GM18526 (cell line): ENCODE data around the gene HOXB5.

Source experiments
- POLR2A ChIP-seq: IDR thresholded peaks from 3 replicates; pipeline ENCODE4 v1.6.1; 2011; ENCODE audit not compliant: insufficient read length; ENCODE audit errors: extremely low read depth

HOXB5 gene

GRCh38 chr17:48562934-48563333 is 30.6 kb downstream of the HOXB5 start:
- TF ChIP-seq POLR2A = no peak

GRCh38 chr17:48561884-48562810 is 31.4 kb downstream of the HOXB5 start:
- peak; percentile 35 for TF ChIP-seq POLR2A

- no peak for TF ChIP-seq POLR2A
Observed at GRCh38 chr17:48559840-48560817, 33.5 kb downstream of the HOXB5 start.

- no peak for TF ChIP-seq POLR2A
Observed at GRCh38 chr17:48559122-48559839, 34.3 kb downstream of the HOXB5 start.

GRCh38 chr17:48558831-48559121 is 34.8 kb downstream of the HOXB5 start:
- no peak for TF ChIP-seq POLR2A

GRCh38 chr17:48558057-48558830 is 35.3 kb downstream of the HOXB5 start:
- TF ChIP-seq POLR2A = no peak

- TF ChIP-seq POLR2A = no peak
Observed at GRCh38 chr17:48556576-48557401, 36.8 kb downstream of the HOXB5 start.

GRCh38 chr17:48556229-48556575 is 37.4 kb downstream of the HOXB5 start:
- TF ChIP-seq POLR2A = no peak

- no peak for TF ChIP-seq POLR2A
Observed at GRCh38 chr17:48555258-48556228, 38.0 kb downstream of the HOXB5 start.

GRCh38 chr17:48554412-48555257 is 38.9 kb downstream of the HOXB5 start:
- TF ChIP-seq POLR2A = no peak

- no peak for TF ChIP-seq POLR2A
Observed at GRCh38 chr17:48553826-48554225, 39.8 kb downstream of the HOXB5 start.

GRCh38 chr17:48553190-48553547 is 40.4 kb downstream of the HOXB5 start:
- no peak for TF ChIP-seq POLR2A
